CD1c-positive myeloid dendritic cell (primary cell): ENCODE measurements around the gene CEP290.
"Not testable (repeated sequence)": the region's sequence is repeated elsewhere in the genome, so short reads cannot be mapped to it uniquely, and the experiment has no call there.

Source experiments
- DNase-seq: peaks from one replicate; pipeline ENCODE4 v3.0.0-alpha.2; 2016; ENCODE audit errors: extremely low spot score

The CEP290 gene

DNA sequence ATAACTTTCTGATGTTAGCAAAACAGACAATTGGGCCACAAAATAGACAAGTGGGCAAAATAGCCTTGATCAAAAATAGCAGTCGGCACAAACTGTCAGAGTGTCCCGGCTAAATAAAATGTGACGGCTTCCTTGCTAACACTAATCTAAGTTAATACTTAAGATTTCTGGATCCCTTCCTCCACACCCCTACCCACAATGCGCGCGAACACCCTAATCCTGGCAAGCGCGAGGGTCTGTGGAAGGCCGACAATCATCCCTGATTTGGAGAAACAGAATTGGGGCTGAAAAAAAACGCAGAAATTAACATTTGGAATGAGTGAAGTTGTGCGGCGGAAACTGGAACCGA lies 489 bp downstream of the CEP290 start:
- no peak for DNase-seq

DNA sequence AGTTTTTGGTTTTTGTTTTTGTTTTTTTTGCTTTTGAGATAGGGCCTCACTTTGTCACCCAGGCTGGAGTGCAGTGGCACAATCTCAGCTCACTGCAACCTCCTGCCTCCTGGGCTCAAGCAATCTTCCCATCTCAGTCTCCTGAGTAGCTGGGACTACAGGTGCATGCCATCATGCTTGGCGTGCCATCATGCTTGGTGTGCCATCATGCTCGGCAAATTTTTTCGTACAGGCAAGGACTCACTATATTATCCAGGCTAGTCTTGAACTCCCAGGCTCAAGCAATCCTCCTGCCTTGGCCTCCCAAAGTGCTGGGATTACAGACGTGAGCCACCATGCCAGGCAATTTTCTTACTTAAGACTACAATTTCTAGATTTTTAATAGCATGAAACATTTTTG lies 2.2 kb downstream of the CEP290 start:
- DNase-seq: not testable (repeated sequence)

DNA sequence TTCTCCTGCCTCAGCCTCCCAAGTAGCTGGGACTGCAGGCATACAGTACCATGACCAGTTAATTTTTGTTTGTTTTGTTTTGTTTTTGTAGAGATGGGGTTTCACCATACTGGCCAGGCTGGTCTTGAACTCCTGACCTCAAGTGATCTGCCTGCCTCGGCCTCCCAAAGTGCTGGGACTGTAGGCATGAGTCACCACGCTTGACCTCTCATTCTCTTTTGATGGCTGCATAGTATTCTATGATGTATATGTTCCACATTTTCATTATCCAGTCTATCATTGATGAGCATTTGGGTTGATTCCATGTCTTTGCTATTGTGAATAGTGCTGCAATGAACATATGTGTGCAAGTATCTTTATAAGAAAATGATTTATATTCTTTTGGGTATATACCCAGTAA lies 8.7 kb downstream of the CEP290 start:
- not testable (repeated sequence) for DNase-seq

DNA sequence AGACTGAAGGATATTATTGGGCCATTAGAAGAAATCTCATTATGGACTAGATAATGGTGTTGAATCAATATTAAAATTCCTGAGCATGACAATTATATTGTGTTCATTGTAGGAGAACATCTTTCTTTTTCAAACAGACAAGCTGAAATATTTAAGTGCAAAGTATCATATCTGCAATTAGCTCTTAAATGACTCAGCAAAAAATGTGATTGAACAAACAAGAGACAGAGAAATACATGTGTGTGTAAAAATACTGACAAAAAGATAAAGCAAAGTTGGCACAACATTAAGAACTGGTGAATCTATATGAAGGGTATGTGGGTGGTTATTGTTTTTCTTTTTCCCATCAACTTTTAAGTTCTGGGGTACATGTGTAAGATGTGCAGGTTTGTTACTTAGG lies 9.5 kb downstream of the CEP290 start:
- DNase-seq: no peak

DNA sequence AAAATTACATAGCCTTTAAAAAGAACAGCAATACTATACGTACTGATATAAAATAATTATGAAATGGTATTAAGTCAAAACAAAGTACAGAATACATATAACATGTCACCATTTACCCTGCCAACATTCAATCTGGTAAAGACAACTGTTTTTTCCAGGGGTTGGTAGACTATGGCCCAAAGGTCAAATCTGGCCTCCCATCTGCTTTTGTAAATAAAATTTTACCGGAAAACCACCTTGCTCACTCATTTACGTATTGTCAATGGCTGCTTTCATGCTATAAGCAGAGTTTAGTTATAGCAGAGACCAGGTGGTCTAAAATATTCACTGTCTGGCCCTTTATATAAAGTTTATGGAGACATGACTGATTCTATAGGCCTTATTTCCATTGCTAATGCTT lies 14.0 kb downstream of the CEP290 start:
- DNase-seq: no peak

DNA sequence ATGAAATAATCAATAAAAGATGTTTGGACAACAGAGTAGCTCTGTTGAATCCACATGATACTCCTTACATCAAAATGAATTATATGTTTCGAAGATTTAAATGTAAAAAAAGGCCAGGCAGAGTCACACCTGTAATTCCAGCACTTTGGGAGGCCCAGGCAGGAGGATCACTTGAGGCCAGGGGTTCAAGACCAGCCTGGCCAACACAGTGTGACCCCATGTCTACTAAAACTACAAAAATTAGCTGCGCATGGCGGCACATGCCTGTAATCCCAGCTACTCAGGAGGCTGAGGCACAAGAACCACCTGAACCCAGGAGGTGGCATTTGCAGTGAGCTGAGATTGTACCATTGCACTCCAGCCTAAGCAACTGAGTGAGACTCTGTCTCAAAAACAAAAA lies 14.8 kb downstream of the CEP290 start:
- DNase-seq: no peak

DNA sequence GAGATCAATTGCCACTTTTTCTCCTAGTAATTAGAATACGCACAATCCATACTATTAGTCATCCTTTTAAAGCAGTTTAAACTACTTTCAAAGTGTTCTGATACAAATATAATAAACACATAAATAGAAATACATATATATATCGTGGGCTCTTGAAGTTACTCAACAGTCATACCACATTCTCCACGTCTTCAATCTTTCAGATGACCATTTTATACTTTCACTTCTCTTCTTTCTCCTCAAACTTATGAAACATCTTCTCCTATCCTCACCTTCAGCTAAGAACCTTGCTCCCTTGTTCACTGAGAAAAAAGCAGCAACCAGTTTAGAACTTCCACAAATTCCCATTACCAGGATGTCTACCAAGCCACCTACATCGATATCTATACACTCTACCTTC lies 19.2 kb downstream of the CEP290 start:
- DNase-seq: no peak

DNA sequence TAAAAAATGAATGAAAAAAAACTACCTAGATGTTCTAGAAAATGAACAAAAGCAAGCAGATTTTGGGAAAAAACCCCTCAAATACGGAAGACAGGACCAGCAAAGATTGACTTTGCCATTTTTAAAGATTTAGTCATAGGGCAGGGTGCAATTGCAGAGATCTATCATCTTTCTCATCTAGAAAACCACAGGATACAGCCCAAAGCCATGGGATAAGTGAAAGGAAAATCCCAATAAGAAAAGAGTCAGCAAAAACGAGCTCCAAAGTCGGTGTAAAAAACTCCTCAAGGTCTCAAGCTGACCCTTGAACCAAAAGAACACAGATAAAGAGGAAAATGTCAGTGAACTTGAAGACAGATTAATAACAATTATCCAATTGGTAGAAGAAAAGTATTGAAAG lies 28.0 kb downstream of the CEP290 start:
- DNase-seq: no peak

DNA sequence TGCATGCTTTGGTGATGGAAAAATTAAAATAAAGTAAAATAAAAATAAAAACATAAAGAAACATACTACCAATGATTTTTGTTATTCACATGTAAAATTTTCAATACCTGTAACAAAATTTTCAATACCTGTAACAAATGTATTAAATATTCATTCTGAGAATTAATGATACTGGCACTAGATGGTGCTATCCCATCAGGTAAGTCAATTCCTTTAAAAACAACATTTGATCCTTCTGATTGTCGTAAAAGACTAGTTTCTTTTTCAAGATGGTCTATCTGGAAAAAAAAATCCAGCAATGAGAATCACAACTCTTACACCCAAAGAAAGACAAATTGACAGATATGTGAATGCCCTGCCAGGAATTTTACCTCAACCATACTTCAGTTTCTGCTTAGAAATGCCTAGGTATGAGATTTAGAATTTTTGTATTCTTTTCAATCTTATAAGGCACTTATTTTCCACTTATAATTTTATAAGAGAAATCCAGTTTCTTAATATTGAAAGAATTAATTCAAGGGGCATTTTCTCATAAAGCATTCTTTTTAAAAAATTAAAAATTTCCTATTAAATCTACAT lies 30.7 kb downstream of the CEP290 start:
- DNase-seq: peak; percentile 32

DNA sequence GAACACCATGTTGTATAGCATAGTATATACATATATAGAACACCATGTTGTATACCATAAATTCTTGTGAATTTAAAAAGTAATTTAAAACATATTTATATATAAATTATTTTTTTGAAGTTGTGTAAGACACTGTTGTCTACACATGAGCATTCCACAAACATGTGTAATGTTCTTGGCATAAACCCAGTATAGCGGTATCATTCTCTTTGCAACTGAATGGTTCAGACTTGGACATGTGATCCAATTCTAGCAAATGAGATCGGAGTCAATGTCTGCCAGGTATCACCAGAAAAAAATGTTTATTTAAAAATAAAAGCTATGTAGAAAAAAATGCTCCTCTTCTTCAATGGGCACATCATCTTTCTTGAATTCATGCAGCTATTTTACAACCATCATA lies 33.9 kb downstream of the CEP290 start:
- no peak for DNase-seq

DNA sequence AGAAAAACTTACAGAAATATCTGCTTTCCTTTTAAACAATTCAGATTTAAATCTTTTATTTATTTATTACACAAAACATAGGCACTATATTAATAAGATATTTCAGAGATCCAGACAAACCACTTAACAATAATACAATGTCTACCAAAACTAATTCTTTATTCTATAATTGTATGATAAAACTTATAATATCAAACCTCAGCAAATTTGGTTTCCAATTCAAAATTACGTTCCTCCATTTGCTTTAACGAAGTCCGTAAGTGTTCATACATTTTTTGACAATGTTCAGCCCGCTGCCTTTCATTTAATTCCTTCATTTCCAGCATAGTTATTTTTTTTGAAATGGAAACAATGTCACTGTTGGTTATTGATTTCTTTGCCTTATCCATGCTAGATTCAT lies 48.3 kb downstream of the CEP290 start:
- no peak for DNase-seq

DNA sequence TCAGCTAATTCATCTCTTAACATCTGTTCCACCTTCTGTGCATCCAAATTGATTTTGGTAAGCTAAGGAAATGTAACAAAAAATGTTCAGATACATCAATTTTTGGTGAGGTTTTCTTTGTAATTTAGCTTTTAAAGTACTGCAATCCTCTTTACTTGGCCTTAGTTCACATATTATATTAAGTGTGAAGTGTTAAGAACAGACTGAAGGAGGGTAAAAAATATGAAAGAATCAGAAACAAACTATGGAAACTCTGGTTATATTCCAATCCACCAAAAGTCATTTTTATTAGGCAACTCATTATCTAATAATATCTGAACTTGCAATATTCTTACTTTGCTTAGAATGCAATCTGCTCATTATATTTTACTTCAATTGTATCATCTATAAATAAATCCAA lies 49.1 kb downstream of the CEP290 start:
- DNase-seq: no peak

DNA sequence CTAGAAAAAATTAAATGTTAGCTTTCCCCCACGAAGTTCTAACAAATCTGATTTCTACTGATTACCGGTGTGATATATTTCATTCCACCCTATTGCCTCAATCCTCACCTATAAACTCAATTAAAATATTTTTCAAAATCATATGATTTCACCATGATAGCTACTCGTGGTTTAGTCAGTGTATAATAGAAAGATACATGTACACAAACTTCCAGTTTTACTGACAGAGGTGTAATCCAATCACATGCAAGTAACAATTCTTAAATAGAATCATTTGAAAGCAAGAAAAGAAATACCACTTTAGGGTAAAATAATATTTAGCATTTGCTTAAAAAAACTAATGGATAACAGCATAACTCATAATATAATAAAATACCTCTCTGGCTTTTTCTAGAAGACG lies 57.7 kb downstream of the CEP290 start:
- DNase-seq: no peak

DNA sequence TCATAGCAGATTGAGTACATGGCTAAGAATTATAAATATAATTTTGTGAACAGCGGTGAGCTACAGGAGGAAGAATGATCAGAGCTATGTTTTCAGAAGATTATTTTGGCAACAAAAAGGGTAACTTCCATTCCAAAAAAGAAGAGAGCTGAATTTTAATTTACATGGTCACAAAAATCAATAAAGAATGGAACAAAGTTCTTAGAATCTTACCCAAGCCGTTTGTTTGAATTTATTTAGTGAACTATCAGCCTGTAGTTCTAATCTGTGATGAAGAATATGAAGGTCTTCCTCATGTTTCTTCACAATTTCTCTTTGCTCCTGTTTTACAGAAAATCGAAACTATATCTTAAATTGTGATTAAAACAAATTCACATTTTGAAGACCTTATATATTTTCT lies 58.3 kb downstream of the CEP290 start:
- no peak for DNase-seq

DNA sequence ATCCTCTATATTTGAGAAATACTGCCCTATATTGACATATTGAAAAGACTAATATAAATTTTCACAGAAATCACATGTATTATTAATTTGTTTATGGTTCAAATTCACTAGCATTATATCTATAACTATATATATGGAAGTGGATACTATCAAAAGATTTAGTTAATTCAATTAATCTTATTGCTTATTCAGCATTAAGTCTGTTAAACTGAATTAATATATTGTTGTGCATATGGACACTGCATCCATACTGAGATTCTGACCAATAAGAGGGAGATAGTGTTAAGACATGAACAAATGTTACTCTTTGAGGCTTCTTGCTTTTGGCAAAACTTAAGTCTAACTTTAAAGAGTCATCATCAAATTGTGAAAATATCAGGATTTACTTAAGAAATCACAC lies 60.6 kb downstream of the CEP290 start:
- DNase-seq: no peak

DNA sequence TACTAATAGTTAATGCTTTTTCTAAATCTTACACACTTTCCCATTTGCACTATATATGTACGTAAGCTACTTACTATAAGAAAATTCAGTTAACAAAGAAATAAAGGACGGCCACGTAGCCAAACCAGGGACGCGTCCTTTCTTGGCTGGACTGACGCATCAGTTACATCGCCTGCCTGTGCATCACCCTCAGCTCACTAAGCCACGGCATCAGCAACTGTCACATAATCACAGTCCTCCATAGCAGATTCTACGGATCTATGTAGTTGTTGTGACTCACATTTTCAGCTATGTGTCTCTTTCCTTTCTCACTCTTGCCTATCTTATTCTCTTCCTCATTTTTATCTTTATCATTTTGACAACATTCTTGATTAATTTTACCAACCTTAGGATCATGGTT lies 74.6 kb downstream of the CEP290 start:
- DNase-seq: no peak

DNA sequence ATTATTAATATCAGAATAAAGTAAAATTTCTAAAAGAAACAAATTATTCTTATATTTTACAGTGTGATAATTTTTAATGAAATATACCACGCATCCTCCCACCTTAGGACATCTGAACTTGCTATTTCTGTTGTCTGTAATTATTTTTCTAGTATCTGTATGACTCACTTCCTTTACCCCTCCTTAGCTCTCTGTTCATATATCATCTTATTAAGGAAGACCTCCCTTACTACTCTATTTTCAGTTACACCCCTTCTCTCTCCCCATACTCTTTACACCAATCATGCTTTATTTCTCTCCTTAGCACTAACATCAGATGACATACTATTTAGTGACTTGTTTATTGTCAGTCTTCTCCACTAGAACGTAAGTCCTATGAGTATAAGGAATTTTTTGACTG lies 78.5 kb downstream of the CEP290 start:
- no peak for DNase-seq

DNA sequence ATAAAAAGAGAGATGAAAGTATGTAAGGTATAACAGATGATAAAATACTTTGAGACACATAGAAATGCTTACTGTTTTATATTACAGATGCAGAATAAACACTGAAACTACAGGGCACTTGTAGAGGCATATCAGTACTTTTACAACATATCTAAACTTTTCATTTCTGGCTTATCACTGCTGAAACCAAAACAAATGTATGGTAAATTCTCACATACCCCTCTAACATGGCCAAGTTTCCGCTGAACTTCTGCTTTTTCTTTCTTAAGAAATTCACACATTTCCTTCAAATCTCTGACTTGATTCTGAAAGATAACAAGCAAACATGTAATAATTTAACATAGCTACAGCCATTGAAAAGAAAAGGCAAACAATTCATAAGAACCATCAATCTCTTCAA lies 79.4 kb downstream of the CEP290 start:
- DNase-seq: peak; percentile 14

DNA sequence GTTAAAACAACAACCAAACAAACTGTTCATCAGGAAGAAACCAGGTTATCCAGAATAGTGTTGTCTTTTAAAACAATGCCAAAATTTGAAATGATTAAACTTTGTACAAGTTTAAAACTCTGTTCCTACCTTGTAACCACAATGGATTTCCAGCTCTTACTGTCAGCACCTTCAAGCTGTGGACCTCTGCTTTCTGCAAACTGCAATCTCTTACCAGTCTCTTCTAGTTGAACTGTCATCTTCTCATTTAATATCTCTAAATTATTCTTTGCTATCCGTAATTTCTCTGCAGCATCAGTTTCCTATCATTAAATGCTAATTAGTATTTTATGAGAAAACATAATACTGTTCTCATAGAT lies 83.2 kb downstream of the CEP290 start:
- DNase-seq: no peak

DNA sequence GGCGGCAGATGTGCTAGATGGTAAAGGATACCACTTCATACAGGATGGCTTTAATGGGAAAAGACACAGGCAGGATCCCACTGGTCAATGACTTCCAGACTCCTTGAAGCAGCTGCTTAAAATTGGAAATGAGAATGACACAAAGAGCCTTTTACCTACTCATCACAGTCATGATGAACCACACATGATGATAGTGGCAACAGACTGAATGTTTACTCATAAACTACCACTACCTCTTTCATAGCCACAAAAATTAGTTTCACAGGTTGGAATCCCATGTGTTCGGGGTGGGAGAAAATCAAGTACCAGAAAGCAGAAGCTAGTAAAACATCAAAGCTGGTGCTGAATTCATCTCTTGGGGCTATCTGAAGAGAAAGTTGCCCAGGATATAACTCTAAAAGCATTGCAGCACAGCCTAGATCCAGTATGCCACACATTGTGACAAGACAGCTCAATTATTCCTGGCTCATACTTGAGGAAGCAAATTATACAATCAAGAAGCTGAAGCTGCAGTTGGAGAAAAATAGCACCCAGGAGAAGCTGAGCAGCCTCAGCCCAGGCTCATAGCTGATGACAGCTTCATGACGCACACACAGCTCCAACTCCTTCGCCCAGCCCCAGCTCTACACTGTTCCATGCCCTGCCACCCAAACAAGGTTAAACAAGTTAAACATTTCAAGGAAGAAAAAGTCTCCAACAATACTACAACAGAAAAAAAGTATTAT lies 83.7 kb downstream of the CEP290 start:
- DNase-seq: no peak

DNA sequence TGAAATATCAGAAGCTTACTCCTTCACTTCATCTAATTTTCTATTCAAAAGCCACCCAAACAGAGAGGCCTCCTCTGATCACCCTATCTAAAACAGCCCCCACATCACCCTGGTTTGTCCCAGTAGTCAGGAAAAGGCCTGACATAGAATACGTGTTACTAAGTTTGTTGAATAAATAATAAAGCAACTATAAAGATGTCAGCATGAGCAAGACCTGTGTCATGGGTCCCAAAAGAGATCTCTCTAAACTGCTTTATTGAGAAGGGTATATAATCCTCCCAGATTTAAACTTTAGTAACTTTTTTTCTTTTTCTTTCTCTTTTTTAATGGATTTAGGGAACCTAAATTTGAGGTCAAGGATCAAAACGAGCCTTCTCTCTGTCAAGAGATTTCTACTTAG lies 85.3 kb downstream of the CEP290 start:
- no peak for DNase-seq

DNA sequence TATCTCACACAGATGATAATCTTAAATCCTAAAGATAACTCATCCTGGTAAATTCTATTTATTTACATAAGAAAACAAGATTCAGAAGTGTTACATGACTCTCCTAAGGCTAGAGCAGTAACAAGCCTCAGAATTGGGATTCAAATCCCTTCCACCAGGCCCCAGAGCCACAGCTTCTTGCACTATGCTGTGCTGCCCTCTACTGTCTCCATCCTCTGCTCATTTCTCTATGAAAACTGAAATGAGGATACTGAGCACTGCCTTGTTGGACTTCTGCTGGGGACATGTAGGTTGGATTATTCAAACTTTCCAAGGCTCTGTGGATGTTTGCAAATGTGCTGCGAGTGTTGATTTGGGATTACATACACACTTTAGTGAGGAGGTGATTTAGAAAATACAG lies 89.2 kb downstream of the CEP290 start:
- no peak for DNase-seq

DNA sequence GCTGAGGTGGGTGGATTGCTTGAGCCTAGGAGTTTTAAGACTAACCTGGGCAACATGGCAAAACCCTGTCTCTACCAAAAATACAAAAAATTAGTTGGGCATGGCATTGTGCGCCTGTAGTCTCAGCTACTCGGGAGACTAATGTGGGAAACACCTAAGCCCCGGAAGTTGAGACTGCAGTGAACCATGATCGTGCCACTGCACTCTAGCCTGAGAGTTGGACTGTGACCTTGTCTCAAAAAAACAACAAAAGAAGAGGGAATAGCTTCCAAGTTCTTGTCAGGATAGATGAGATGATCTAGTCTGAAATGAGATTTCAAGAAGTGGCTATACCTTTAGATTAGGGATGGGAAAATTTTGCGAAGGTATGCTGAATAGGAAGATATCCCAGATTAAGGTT lies 97.9 kb downstream of the CEP290 start:
- DNase-seq: no peak

DNA sequence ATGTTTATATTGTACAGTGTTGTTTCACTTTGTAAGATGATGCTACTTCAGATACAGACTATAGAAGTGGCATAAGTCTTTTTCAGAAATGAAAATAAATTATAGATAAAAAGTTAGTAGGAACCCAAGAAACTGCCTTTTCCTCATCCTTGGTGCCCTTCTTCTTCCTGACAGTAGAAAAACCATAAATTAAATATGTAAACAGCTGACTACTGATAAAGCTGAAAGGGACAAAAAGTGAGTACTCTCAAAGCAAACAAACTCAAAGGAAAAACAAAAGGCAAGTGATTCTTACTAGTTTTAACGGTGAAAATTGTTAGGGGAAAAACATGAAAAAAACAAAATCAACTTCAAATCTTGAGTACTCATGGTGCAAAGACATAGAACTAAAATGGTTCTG lies 104.1 kb downstream of the CEP290 start:
- DNase-seq: no peak
